MM.1S (cell line): ENCODE data around the gene WDR17.
A peak's percentile ranks its signal among the peaks of the same experiment; 100 is the strongest.

Experiments used
- DNase-seq: peaks from one replicate; pipeline ENCODE4 v3.0.0-alpha.2; 2015
- H2AFZ ChIP-seq: fragments of 300-600 bp; sonication (generic); 2 replicates; pipeline ENCODE4 v1.6.0; 2016; ENCODE audit warnings: antibody characterized with exemption, low read length
- H3F3A ChIP-seq: fragments of 300-600 bp; sonication (generic); 2 replicates; pipeline ENCODE4 v1.6.1; 2016; ENCODE audit warnings: mild to moderate bottlenecking, antibody characterized with exemption, low read length, moderate library complexity, mixed read lengths; ENCODE audit not compliant: insufficient read depth
- H3K27ac ChIP-seq: fragments of 300-600 bp; sonication (generic); 2 replicates; pipeline ENCODE4 v1.5.1; 2016; ENCODE audit warnings: mild to moderate bottlenecking, low read length
- H3K27me3 ChIP-seq: fragments of 300-600 bp; sonication (generic); replicated peaks from 2 replicates; pipeline ENCODE4 v1.6.0; 2016; ENCODE audit warnings: low read length; ENCODE audit not compliant: insufficient read depth
- H3K36me3 ChIP-seq: fragments of 300-600 bp; sonication (generic); replicated peaks from 2 replicates; pipeline ENCODE4 v1.6.1; 2016; ENCODE audit warnings: mild to moderate bottlenecking, low read length, mixed read lengths; ENCODE audit not compliant: insufficient read depth
- H3K4me1 ChIP-seq: fragments of 300-600 bp; sonication (generic); 2 replicates; pipeline ENCODE4 v1.6.1; 2016; ENCODE audit warnings: low read length, mixed read lengths
- H3K4me2 ChIP-seq: fragments of 300-600 bp; sonication (generic); 2 replicates; pipeline ENCODE4 v1.6.0; 2016; ENCODE audit warnings: low read depth, low read length
- H3K4me3 ChIP-seq: fragments of 300-600 bp; sonication (generic); 2 replicates; pipeline ENCODE4 v1.5.1; 2016; ENCODE audit warnings: low read length, mixed read lengths
- H3K79me2 ChIP-seq: fragments of 300-600 bp; sonication (generic); 2 replicates; pipeline ENCODE4 v1.6.1; 2016; ENCODE audit warnings: mixed run types, low read length, mixed read lengths
- H3K9ac ChIP-seq: fragments of 300-600 bp; sonication (generic); 2 replicates; pipeline ENCODE4 v1.6.1; 2016; ENCODE audit warnings: low read length, mixed read lengths
- H3K9me2 ChIP-seq: fragments of 300-600 bp; sonication (generic); replicated peaks from 2 replicates; pipeline ENCODE4 v1.6.1; 2016; ENCODE audit warnings: mild to moderate bottlenecking, low read length, mixed read lengths; ENCODE audit not compliant: insufficient read depth
- H3K9me3 ChIP-seq: fragments of 300-600 bp; sonication (generic); replicated peaks from 2 replicates; pipeline ENCODE4 v1.6.1; 2016; ENCODE audit warnings: mild to moderate bottlenecking, low read length, mixed read lengths; ENCODE audit not compliant: insufficient read depth
- H4K20me1 ChIP-seq: fragments of 300-600 bp; sonication (generic); 2 replicates; pipeline ENCODE4 v1.6.1; 2016; ENCODE audit warnings: mild to moderate bottlenecking, low read length, moderate library complexity, mixed read lengths; ENCODE audit not compliant: insufficient read depth
- CTCF ChIP-seq: fragments of 300-600 bp; sonication (generic); IDR thresholded peaks from 2 replicates; pipeline ENCODE4 v1.5.1; 2016; ENCODE audit warnings: antibody characterized with exemption, low read length, mixed read lengths
- EZH2 ChIP-seq: fragments of 300-600 bp; sonication (generic); optimal IDR thresholded peaks from 2 replicates; pipeline ENCODE3; 2017; ENCODE audit warnings: low read depth, mild to moderate bottlenecking, antibody characterized with exemption, low read length, mixed read lengths
- EZH2phosphoT487 ChIP-seq: fragments of 300-600 bp; sonication (generic); IDR thresholded peaks from 2 replicates; pipeline ENCODE4 v1.6.1; 2018; ENCODE audit warnings: antibody characterized with exemption, low read length

WDR17 gene

DNA sequence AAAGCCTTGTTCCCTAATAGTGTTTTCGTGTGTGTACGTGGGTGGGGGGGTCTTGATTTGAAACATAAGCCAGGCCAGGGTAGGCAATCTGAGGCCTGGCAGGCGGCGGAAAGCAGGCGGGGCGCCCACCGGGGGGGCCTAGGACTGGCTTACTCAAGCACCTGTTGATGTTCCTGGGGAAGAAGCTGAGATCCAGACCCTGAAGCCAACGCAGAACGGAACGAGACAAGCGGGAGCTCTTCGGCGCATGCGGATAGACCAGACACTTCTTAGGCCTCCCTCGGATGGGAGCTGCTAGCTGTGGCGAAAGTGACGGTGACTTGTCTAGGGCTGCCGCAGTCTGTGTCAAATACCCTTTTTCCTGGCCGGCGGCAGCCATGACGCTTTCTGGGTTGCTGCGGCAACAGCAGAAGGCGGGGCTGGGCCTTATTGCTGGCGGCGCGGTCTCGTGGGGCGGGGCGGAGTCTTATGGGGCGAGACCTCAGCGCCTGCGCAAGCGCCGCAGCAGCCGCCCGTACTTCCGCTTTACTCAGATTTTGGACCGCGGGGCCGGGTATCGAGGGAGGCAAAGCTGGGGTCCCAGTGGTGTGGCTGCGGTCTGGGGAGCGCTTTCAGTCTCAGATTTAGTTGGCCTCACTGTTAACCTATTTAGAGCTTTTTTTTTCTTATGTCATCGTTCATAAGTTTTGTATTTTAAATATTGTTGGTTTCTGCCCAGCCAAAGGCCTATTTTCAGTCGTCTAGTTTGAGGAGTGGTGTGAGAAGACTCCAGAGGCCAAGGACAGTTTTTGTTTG lies 129.7 kb downstream of the WDR17 start, which contains the start of gene SPATA4:
SPATA4 (minus strand) TSS at position 402 of the 795 bp plus-strand sequence; CDS start at position 379, 23 bp downstream.
- Histone ChIP-seq H3K4me2 (peak within 1 kb of the TSS; percentile 85), H3F3A (peaks cover 6% of the 10 kb centered on the region; the same call in 1 of the 2 replicates), H2AFZ (peak within 1 kb of the TSS; percentile 86), H3K27ac (peak within 1 kb of the TSS; percentile 41; the same call in 1 of the 2 replicates), H3K9me2 (no peaks in the 10 kb centered on the region), H3K9ac (peak within 1 kb of the TSS; percentile 38; the same call in 1 of the 2 replicates), H3K79me2 (no peaks in the 10 kb centered on the region), H3K36me3 (no peaks in the 10 kb centered on the region), H3K4me1 (peaks cover 8% of the 10 kb centered on the region; the same call in 1 of the 2 replicates), H3K4me3 (peak within 1 kb of the TSS; percentile 69), H4K20me1 (no peaks in the 10 kb centered on the region), H3K27me3 (no peaks in the 10 kb centered on the region), H3K9me3 (no peaks in the 10 kb centered on the region)
- no peak for TF ChIP-seq CTCF
- TF ChIP-seq EZH2: no peak
- no peak for TF ChIP-seq EZH2phosphoT487
- DNase-seq: peak; percentile 96

DNA sequence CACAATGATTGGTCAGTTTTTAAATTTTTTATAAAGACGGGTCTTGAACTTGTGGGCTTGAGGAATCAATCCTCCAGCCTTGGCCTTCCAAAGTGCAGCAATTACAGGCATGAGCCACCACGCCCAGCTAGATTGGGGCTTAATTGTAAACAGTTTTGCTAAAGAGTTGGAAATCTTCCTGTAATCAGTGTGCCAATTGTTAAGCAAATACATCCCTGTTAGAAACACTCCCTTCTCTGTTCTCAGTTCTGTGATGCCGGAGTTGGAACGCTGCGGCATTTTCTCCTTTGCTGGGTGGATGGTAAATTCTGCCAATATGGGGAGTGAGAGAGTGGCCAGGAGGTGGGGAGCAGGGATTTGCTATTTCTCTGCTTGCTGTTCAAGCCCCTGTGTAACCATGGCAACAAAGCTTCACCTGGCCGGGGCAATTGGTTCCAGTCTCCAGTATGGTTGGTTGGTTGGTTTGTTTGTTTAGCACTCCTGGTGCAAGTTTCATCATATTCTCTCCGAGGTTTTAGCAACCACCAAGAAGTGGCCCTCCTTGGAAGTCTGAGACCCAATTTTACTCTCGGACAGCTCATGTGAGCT lies 132.8 kb downstream of the WDR17 start:
- no peaks in the 10 kb centered on the region for H4K20me1 ChIP-seq
- H2AFZ ChIP-seq: no peak overlapping the region
- H3K27me3 ChIP-seq: no peaks in the 10 kb centered on the region
- H3K4me1 ChIP-seq: peaks cover 8% of the 10 kb centered on the region; the same call in 1 of the 2 replicates
- no peak overlapping the region for H3K9ac ChIP-seq
- H3K79me2 ChIP-seq: no peaks in the 10 kb centered on the region
- no peak for TF ChIP-seq EZH2
- TF ChIP-seq EZH2phosphoT487: no peak
- TF ChIP-seq CTCF: no peak
- peaks cover 6% of the 10 kb centered on the region; the same call in 1 of the 2 replicates for H3F3A ChIP-seq
- no peaks in the 10 kb centered on the region for H3K9me2 ChIP-seq
- no peak overlapping the region for H3K4me3 ChIP-seq
- H3K36me3 ChIP-seq: no peaks in the 10 kb centered on the region
- DNase-seq: no peak
- no peak overlapping the region for H3K27ac ChIP-seq
- H3K4me2 ChIP-seq: no peak overlapping the region
- no peaks in the 10 kb centered on the region for H3K9me3 ChIP-seq

GRCh38 chr4:176205299-176205698 lies 139.7 kb downstream of the WDR17 start:
- H3K9ac ChIP-seq: no peak overlapping the region
- H3K4me3 ChIP-seq: no peak overlapping the region
- no peak overlapping the region for H3K27ac ChIP-seq
- H3F3A ChIP-seq: no peaks in the 10 kb centered on the region
- H3K9me3 ChIP-seq: no peaks in the 10 kb centered on the region
- no peaks in the 10 kb centered on the region for H3K79me2 ChIP-seq
- H2AFZ ChIP-seq: no peak overlapping the region
- no peak for DNase-seq
- no peak for TF ChIP-seq EZH2
- no peak for TF ChIP-seq CTCF
- no peak for TF ChIP-seq EZH2phosphoT487
- no peaks in the 10 kb centered on the region for H3K9me2 ChIP-seq
- H3K4me1 ChIP-seq: no peaks in the 10 kb centered on the region
- no peaks in the 10 kb centered on the region for H3K27me3 ChIP-seq
- no peak overlapping the region for H3K4me2 ChIP-seq
- H4K20me1 ChIP-seq: no peaks in the 10 kb centered on the region
- no peaks in the 10 kb centered on the region for H3K36me3 ChIP-seq
